Kidney epithelial cell (primary cell): ENCODE data around the gene HTR1D. TPM values are rescaled to one million over a fixed set of nuclear protein-coding genes. Genes with fewer than 3 reads are reported as not detected.

Source experiments
- DNase-seq: peaks from one replicate; pipeline ENCODE4 v3.0.0-alpha.2; 2010; ENCODE audit warnings: low read depth
- H3K27me3 ChIP-seq: 2 replicates; pipeline ENCODE4 v1.6.0; 2011; ENCODE audit warnings: low read length; ENCODE audit not compliant: control insufficient read depth, insufficient read depth
- H3K36me3 ChIP-seq: 2 replicates; pipeline ENCODE4 v1.5.1; 2011; ENCODE audit warnings: low read length; ENCODE audit not compliant: control insufficient read depth, insufficient read depth
- H3K4me3 ChIP-seq: 2 replicates; pipeline ENCODE4 v1.5.1; 2011; ENCODE audit warnings: low read depth, mild to moderate bottlenecking, control low read depth, low read length
- CTCF ChIP-seq: IDR thresholded peaks from 2 replicates; pipeline ENCODE4 v1.5.1; 2011; ENCODE audit warnings: mild to moderate bottlenecking, moderate library complexity, low read length, control low read depth, inconsistent platforms; ENCODE audit not compliant: insufficient read depth, poor library complexity, severe bottlenecking
- total RNA-seq: library from RNA; depleted of rRNA; stranded (reverse); fragments of >200 nt; gene quantifications from 2 replicates; pipeline ENCODE4 v1.2.3, GENCODE V29; 2015

Gene HTR1D
- total RNA-seq, 1 donor from 2014 or later, result 1.6 TPM

GRCh38 chr1:23150125-23150524 lies 67.2 kb downstream of the HTR1D start:
- H3K4me3 ChIP-seq, result no peak overlapping the region
- no peak for TF ChIP-seq CTCF
- DNase-seq, result no peak
- H3K36me3 ChIP-seq, result no peaks in the 10 kb centered on the region
- no peaks in the 10 kb centered on the region for H3K27me3 ChIP-seq

GRCh38 chr1:23149114-23149513 lies 68.2 kb downstream of the HTR1D start:
- no peaks in the 10 kb centered on the region for H3K27me3 ChIP-seq
- DNase-seq, result no peak
- no peaks in the 10 kb centered on the region for H3K36me3 ChIP-seq
- TF ChIP-seq CTCF, result no peak
- no peak overlapping the region for H3K4me3 ChIP-seq

- DNase-seq, result no peak
- no peak for TF ChIP-seq CTCF
- Histone ChIP-seq H3K36me3 (no peaks in the 10 kb centered on the region), H3K27me3 (no peaks in the 10 kb centered on the region), H3K4me3 (no peak overlapping the region)
These were observed 69.2 kb downstream of the HTR1D start for GRCh38 chr1:23148084-23148483.

Other genes starting within 250 kb of the HTR1D start
- gene LACTBL1, start 244.6 kb downstream of the HTR1D start, total RNA-seq, result not detected in 2 replicates
- not detected in 2 replicates for gene TEX46, start 201.7 kb downstream of the HTR1D start, total RNA-seq
- 111 and 122 TPM in 2 replicates for gene KDM1A, start 198.0 kb downstream of the HTR1D start, total RNA-seq
- 27.1 and 32.4 TPM in 2 replicates for gene LUZP1, start 48.6 kb downstream of the HTR1D start, total RNA-seq
- gene HNRNPR, start 126.8 kb upstream of the HTR1D start, total RNA-seq, result 75.7 and 82.2 TPM in 2 replicates
- 7.3 and 11.7 TPM in 2 replicates for gene ZNF436, start 152.3 kb upstream of the HTR1D start, total RNA-seq
- 3.7 and 6.8 TPM in 2 replicates for gene TCEA3, start 207.2 kb upstream of the HTR1D start, total RNA-seq